K562 (cell line): ENCODE results near the gene CDCP1. TPM values are rescaled to one million over a fixed set of nuclear protein-coding genes. Genes with fewer than 3 reads are reported as not detected.

Source experiments
- ATAC-seq: fragments of 200-7000 bp; cut with Tn5 transposase; 3 replicates; pipeline ENCODE4 v1.9.1; 2020; ENCODE audit warnings: moderate library complexity
- BruUV-seq: library from RNA; stranded (reverse); fragments of 400-500 nt; replicated peaks from 2 replicates; lab custom pipeline; 2021; lab: Mats Ljungman, UMichigan
- CTCF ChIA-PET: fragments of 300-600 bp; formaldehyde crosslinking; extraction: SDS; loops from one replicate; lab custom pipeline; 2021; ENCODE audit warnings: low intra/inter-chr PET ratio; lab: Yijun Ruan, JAX
- POLR2A ChIA-PET: fragments of 300-600, 350-650 bp; sonication (Branson Sonifier 250); formaldehyde crosslinking; extraction: SDS; loops from one replicate; lab custom pipeline; 2021; ENCODE audit warnings: antibody characterized with exemption, inconsistent platforms; lab: Yijun Ruan, JAX
- DNase-seq, 4 experiments: peaks; one replicate each; pipeline versions ENCODE4 v3.0.0 to v3.0.0-alpha.2; 2011 to 2018; ENCODE audit warnings: low spot score in 3 of 4, mixed read lengths in 3 of 4; ENCODE audit errors: extremely low read depth in 1 of 4
- FAIRE-seq: peaks from 2 replicates; lab custom pipeline; 2011; peaks lifted over from hg19 to GRCh38; lab: Jason Lieb, UNC
- H2AFZ ChIP-seq: 2 replicates; pipeline ENCODE4 v1.6.0; 2011; ENCODE audit warnings: low read depth, low read length, control low read depth, inconsistent platforms
- H3K27ac ChIP-seq: fragments of 200-600 bp; 3 replicates; pipeline ENCODE4 v1.8.0; 2011; ENCODE audit warnings: low read depth, mild to moderate bottlenecking, control low read depth, inconsistent platforms, low read length, moderate library complexity, mixed read lengths; ENCODE audit errors: extremely low read depth
- H3K27me3 ChIP-seq, 2 experiments: fragments of 300-600 bp in 1 of 2; 2 replicates in 1 of 2; 3 replicates in 1 of 2; pipeline versions ENCODE4 v1.6.0 to v1.8.0; 2011; ENCODE audit warnings: inconsistent platforms in 2 of 2, low read length in 2 of 2, mild to moderate bottlenecking in 1 of 2, mixed read lengths in 1 of 2, moderate library complexity in 1 of 2; ENCODE audit not compliant: control insufficient read depth in 2 of 2, insufficient read depth in 2 of 2
- H3K36me3 ChIP-seq: fragments of 300-600 bp; 3 replicates; pipeline ENCODE4 v1.8.0; 2011; ENCODE audit warnings: mild to moderate bottlenecking, low read length, inconsistent platforms; ENCODE audit not compliant: control insufficient read depth, insufficient read depth
- H3K4me1 ChIP-seq, 2 experiments: fragments of 200-600 bp in 1 of 2; replicated peaks in 1 of 2; 2 replicates in 1 of 2; 3 replicates in 1 of 2; pipeline versions ENCODE4 v1.5.1 to v1.8.0; 2011; ENCODE audit warnings: inconsistent platforms in 2 of 2, low read length in 2 of 2, mild to moderate bottlenecking in 1 of 2, mixed read lengths in 1 of 2, moderate library complexity in 1 of 2; ENCODE audit not compliant: control insufficient read depth in 2 of 2, insufficient read depth in 2 of 2
- H3K4me2 ChIP-seq: 2 replicates; pipeline ENCODE4 v1.6.1; 2011; ENCODE audit warnings: low read length, control low read depth, inconsistent platforms, mixed read lengths; ENCODE audit not compliant: insufficient read depth
- H3K4me3 ChIP-seq: fragments of 200-600 bp; sonication (generic), shearing (Covaris generic); 2 replicates; pipeline ENCODE4 v1.5.1; 2016; ENCODE audit warnings: control low read depth, inconsistent platforms
- H3K79me2 ChIP-seq: fragments of 200-600 bp; 3 replicates; pipeline ENCODE4 v1.8.0; 2011; ENCODE audit warnings: low read length, inconsistent platforms; ENCODE audit not compliant: control insufficient read depth, insufficient read depth
- H3K9ac ChIP-seq, 2 experiments: 2 replicates each; pipeline versions ENCODE4 v1.6.0 to v1.6.1; 2011; ENCODE audit warnings: low read depth in 2 of 2, low read length in 2 of 2, control low read depth in 1 of 2, inconsistent platforms in 1 of 2, mild to moderate bottlenecking in 1 of 2, mixed read lengths in 1 of 2; ENCODE audit not compliant: insufficient read depth in 1 of 2
- H3K9me1 ChIP-seq: one replicate; pipeline ENCODE4 v1.6.0; 2011; ENCODE audit warnings: inconsistent platforms, mild to moderate bottlenecking, low read length, moderate library complexity; ENCODE audit not compliant: control insufficient read depth, insufficient read depth
- H3K9me3 ChIP-seq: replicated peaks from 2 replicates; pipeline ENCODE4 v1.5.1; 2011; ENCODE audit warnings: low read depth, low read length, inconsistent platforms; ENCODE audit not compliant: control insufficient read depth, insufficient read depth
- H4K20me1 ChIP-seq: replicated peaks from 2 replicates; pipeline ENCODE4 v1.6.1; 2011; ENCODE audit warnings: low read length, inconsistent platforms, mixed read lengths; ENCODE audit not compliant: control insufficient read depth, insufficient read depth
- CBFA2T3 ChIP-seq: fragments of 450-650 bp; IDR thresholded peaks from 2 replicates; pipeline ENCODE4 v1.6.1; 2017
- GABPA ChIP-seq: fragments of 200-800 bp; sonication (Bioruptor generic); conservative IDR thresholded peaks from 2 replicates; pipeline ENCODE4 v1.6.1; 2016; ENCODE audit warnings: low read depth, missing genetic modification characterization, missing compliant biosample characterization
- KDM1A ChIP-seq, 2 experiments: fragments of 450-650 bp; IDR thresholded peaks; 2 replicates each; pipeline ENCODE4 v1.6.1; 2016; ENCODE audit warnings: mild to moderate bottlenecking in 2 of 2
- MYC ChIP-seq, 2 experiments: fragments of 250-450 bp in 1 of 2; sonication (Bioruptor Pico) in 1 of 2; IDR thresholded peaks; 2 replicates each; pipeline versions ENCODE4 v1.5.1 to v1.6.1; 2012 to 2021; ENCODE audit warnings: low read depth in 2 of 2, borderline replicate concordance in 1 of 2, improper control_type of control experiment in 1 of 2, low read length in 1 of 2, mild to moderate bottlenecking in 1 of 2, moderate library complexity in 1 of 2
- RAD21 ChIP-seq, 2 experiments: fragments of 250-450 bp in 1 of 2; fragments of 450-650 bp in 1 of 2; sonication (Bioruptor Pico) in 1 of 2; formaldehyde crosslinking in 1 of 2; IDR thresholded peaks in 1 of 2; conservative IDR thresholded peaks in 1 of 2; 2 replicates each; pipeline versions ENCODE4 v1.4.0 to v1.8.0; 2020 to 2022; ENCODE audit warnings: mild to moderate bottlenecking in 2 of 2, moderate library complexity in 1 of 2
- SMARCC2 ChIP-seq: fragments of 450-650 bp; IDR thresholded peaks from 2 replicates; pipeline ENCODE4 v1.6.1; 2017; ENCODE audit warnings: antibody characterized with exemption, moderate library complexity, mild to moderate bottlenecking, low read depth
- WHSC1 ChIP-seq: IDR thresholded peaks from one replicate; pipeline ENCODE4 v1.6.1; 2012; ENCODE audit warnings: low read length, control low read depth, inconsistent platforms
- WGBS: fragments of 100-300 bp; shearing (Covaris generic); methylation state at CpG from one replicate; pipeline ENCODE4 v1.1.6; 2016; ENCODE audit warnings: low coverage, mixed read lengths; ENCODE audit not compliant: insufficient coverage; ENCODE audit errors: missing lambda C conversion rate; 5-methylcytosine and 5-hydroxymethylcytosine counted together
- in situ Hi-C: fragments of 300-500 bp; cut with MboI; formaldehyde crosslinking; loops from 4 replicates; pipeline ENCODE4 v1.15.0; 2018; ENCODE audit warnings: inconsistent platforms, mixed read lengths
- intact Hi-C: fragments of 100-400 bp; cut with micrococcal nuclease; formaldehyde crosslinking; loops from 2 replicates; pipeline ENCODE4 v1.14.2; 2022
- polyA plus RNA-seq, 8 experiments: library from polyadenylated mRNA; depleted of rRNA in 4 of 8; stranded (reverse) in 5 of 8; unstranded in 3 of 8; fragments of >200 nt; fragmentation: Nextera tagmentation in 2 of 8; fragmentation: Illumina TruSeq in 1 of 8; extraction: Ambion mirVana in 2 of 8; extraction: Trizol in 1 of 8; gene quantifications; 2 replicates each; pipeline versions ENCODE4 v1.2.1 to v1.2.3, GENCODE V29; 2011 to 2014; ENCODE audit warnings: inconsistent platforms in 1 of 8, missing spikeins in 1 of 8
- total RNA-seq, 7 experiments: library from RNA; depleted of rRNA in 6 of 7; stranded (reverse); fragments of >200 nt in 6 of 7; fragmentation: Illumina TruSeq in 2 of 7; extraction: Trizol in 2 of 7; gene quantifications; 2 replicates each; pipeline versions ENCODE4 v1.2.1 to v1.2.3, GENCODE V29; 2011 to 2021; ENCODE audit warnings: low replicate concordance in 1 of 7
- TF ChIP-seq, protein P1 (sequence below): fragments of 450-650 bp; IDR thresholded peaks from 2 replicates; pipeline ENCODE4 v1.6.1; 2016

Gene CDCP1
- total and polyA plus RNA-seq, 9 of the 15 experiments (the other 6 are each of a cell fraction or from before 2014, with no cell fraction given) = 3.9 to 16.4 (median 5.2) TPM

DNA sequence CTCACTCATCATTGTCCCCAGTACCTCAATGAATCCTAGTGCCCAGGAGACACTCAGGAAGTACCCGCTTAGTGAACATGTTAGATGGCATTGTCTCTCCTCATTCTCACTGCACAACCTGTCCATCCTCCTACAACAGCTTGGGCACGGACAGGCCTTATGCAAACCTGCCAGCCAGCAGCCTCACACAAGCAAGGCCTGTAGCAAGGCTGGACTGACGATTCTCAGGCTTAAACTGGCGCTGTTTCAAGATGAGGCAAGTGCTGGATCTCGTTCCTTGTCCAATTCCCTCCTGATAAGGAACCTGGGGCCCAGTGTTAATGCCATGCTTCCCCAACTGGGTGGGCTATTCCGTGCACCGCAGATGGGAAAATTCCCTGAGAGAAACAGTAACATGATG is 59.0 kb downstream of the CDCP1 start:
- no peaks in the 10 kb centered on the region for H3K27me3 ChIP-seq
- H3K27ac ChIP-seq = no peak overlapping the region; the same call in 2 of the 3 replicates
- H3K9me3 ChIP-seq = peaks cover 9% of the 10 kb centered on the region
- H3K36me3 ChIP-seq = peaks cover 37% of the 10 kb centered on the region
- ChIA-PET POLR2A (interaction anchor here (0.9 to 1.2 kb wide), 2 partner anchors 17 to 27 kb away, joined by 3 read pairs; no protein-coding TSS in a partner anchor), CTCF (no interaction called here)
- no peak for ATAC-seq
- BruUV-seq = no TSS peak
- WGBS = 64% methylated on average over 7 of the region's 7 CpGs
- TF ChIP-seq KDM1A (IDR thresholded peaks at IDR 0.05) (no peak), WHSC1 (peak; percentile 36)
- H3K4me2 ChIP-seq = no peak overlapping the region
- H4K20me1 ChIP-seq = no peaks in the 10 kb centered on the region
- no peaks in the 10 kb centered on the region for H3K9me1 ChIP-seq
- intact Hi-C loops (no loop called here), in situ Hi-C loops (no loop called here)
- no peak overlapping the region for H2AFZ ChIP-seq
- H3K4me3 ChIP-seq = no peak overlapping the region
- H3K79me2 ChIP-seq = no peaks in the 10 kb centered on the region; the same call in 2 of the 3 replicates
- no peak for DNase-seq
- no peak for FAIRE-seq
- H3K9ac ChIP-seq = no peak overlapping the region; a peak in 1 of 4 replicates
- H3K4me1 ChIP-seq = peaks cover 22 to 76% of the 10 kb centered on the region in 2 experiments

DNA sequence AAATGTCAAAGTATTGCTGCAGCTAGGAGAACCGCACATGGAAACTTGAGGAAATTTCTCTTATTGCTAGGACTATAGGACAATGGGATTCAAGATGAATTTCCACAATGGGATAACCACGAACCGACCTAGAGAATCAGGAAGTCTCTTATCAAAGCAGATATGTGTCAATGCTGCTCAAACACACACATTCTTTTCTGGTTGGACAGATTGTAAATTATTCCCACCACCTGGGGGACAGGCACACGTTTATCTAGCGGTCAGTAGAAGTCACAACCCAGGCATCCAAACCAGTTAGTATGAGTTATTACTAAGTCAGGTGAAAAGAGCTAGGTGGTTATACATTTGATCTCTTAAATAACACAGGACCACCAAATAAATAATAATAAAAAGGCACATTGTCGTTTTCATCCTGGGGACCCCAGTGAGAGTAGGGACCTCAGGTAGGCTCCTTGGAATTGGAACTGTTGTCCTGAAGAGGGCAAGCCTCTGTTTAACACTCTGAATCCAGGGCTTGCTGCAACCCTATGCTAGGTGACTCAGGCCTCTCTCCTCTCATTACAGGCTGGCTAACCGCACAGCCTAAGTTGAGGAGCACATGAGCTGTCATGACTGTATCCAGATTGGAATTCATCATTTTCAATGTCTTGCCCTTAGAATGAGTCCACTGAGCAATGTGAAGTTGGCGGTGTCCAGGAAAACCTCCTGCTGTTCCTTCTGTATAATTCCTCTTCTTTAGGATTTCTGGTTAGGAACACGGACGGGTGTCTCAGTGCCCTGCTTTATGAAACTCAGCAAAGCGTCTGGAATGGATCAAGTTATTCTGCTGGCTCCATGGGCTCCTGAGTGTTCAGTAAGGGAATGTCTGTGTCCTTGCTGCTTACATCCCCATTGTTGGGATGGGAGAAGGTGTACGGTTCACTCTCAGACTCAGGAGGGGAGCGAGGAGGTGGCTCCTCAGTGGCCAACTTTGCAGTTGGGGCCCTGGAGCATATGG is 61.1 kb downstream of the CDCP1 start:
- Histone ChIP-seq H3K9me3 (no peaks in the 10 kb centered on the region), H3K36me3 (peaks cover 24% of the 10 kb centered on the region), H2AFZ (no peak overlapping the region), H3K27me3 (no peaks in the 10 kb centered on the region), H3K4me1 (peaks cover 11 to 79% of the 10 kb centered on the region in 2 experiments), H4K20me1 (no peaks in the 10 kb centered on the region), H3K27ac (0 out of 3 replicates have a peak overlapping the region, but pooled peaks have one; percentile 2), H3K4me2 (no peak overlapping the region; the same call in 1 of the 2 replicates), H3K79me2 (no peaks in the 10 kb centered on the region; the same call in 2 of the 3 replicates), H3K4me3 (no peak overlapping the region), H3K9me1 (no peaks in the 10 kb centered on the region), H3K9ac (peak overlapping the region; percentile 9 to 11; a peak in 2 of 4 replicates)
- peak in 1 of 4 experiments; percentile 68 for DNase-seq
- ChIA-PET POLR2A (interaction anchor here (1.4 kb wide), 2 partner anchors 9 to 13 kb away, joined by 4 read pairs; no protein-coding TSS in a partner anchor), CTCF (no interaction called here)
- in situ Hi-C loops (no loop called here), intact Hi-C loops (no loop called here)
- peak; percentile 65 for FAIRE-seq
- peak; percentile 76 for ATAC-seq
- BruUV-seq = no TSS peak
- WGBS = 51% methylated on average over 13 of the region's 13 CpGs
- TF ChIP-seq MYC (IDR thresholded peaks at IDR 0.05; ENCODE audit: low read depth, low read length) (peak; percentile 5; the same call in 1 of the 2 replicates), MYC (CRISPR knock-in tag; IDR thresholded peaks at IDR 0.05; ENCODE audit: borderline replicate concordance, low read depth) (no peak), SMARCC2 (peak; percentile 42; the same call in 1 of the 2 replicates), CBFA2T3 (peak; percentile 83), RAD21 (CRISPR knock-in tag; conservative IDR thresholded peaks at IDR 0.05 in 1 of 2, IDR thresholded peaks at IDR 0.05 in 1 of 2) (no peak), GABPA (tag) (no peak)
- TF ChIP-seq, protein P1, sequence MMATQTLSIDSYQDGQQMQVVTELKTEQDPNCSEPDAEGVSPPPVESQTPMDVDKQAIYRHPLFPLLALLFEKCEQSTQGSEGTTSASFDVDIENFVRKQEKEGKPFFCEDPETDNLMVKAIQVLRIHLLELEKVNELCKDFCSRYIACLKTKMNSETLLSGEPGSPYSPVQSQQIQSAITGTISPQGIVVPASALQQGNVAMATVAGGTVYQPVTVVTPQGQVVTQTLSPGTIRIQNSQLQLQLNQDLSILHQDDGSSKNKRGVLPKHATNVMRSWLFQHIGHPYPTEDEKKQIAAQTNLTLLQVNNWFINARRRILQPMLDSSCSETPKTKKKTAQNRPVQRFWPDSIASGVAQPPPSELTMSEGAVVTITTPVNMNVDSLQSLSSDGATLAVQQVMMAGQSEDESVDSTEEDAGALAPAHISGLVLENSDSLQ = peak; percentile 80
